Stimulated activated CD4-positive, alpha-beta T cell treated with anti-CD3 and anti-CD28 coated beads, Interleukin-4, amount 100 ng/mL, for 1 hour (primary cell): ENCODE results near the gene SS18L1.
A peak's percentile ranks its signal among the peaks of the same experiment; 100 is the strongest.
"Not testable (repeated sequence)": the region's sequence is repeated elsewhere in the genome, so short reads cannot be mapped to it uniquely, and the experiment has no call there.

Experiments
- DNase-seq: peaks from one replicate; pipeline ENCODE4 v3.0.0-alpha.2; 2020

The SS18L1 gene, protein sequence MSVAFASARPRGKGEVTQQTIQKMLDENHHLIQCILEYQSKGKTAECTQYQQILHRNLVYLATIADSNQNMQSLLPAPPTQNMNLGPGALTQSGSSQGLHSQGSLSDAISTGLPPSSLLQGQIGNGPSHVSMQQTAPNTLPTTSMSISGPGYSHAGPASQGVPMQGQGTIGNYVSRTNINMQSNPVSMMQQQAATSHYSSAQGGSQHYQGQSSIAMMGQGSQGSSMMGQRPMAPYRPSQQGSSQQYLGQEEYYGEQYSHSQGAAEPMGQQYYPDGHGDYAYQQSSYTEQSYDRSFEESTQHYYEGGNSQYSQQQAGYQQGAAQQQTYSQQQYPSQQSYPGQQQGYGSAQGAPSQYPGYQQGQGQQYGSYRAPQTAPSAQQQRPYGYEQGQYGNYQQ

DNA sequence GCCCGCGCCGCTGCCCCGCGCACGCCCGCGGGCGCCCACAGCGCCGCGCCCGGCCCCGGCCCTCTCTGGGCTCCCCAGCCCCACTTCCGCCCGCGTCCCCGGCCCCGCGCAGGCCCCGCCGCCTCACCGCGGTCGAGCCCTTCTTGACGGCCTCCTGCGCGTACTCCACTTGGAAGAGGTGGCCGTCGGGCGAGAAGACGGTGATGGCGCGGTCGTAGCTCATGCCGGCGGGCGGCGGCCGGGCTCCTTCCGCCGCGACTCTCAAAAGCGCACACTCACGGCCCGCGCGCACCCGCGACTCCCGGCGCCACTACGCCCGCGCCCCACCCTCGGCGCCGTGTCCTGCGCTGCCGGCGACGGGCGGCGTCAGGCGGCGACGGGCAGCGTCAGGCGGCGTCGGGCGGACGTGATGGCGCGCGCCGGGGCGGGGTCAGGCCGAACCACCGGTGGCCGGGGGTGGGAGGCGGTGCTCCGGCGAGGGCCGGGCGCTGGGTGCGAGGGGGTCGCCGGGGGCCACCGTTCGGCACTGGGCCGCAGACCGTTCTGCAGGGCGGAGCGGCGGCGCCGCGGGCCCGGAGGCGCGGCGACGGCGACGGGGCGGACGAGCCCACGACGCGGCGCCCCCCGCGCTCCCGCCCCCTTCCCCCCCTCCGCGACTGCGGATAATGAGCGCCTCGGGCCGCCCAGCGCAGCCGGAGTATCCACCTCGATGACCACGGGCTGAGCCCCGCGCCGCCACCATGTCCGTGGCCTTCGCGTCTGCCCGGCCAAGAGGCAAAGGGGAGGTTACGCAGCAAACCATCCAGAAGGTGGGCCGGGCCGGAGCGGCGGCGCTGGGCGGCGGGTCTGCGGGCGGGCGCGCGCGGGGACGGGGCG lies at the start of gene SS18L1, which contains the start of gene PSMA7:
Gene SS18L1 (plus strand): TSS at position 689 of the 876 bp plus-strand sequence. CDS start 52 bp downstream, at position 741.
Gene PSMA7 (minus strand): TSS at position 314 of the 876 bp plus-strand sequence. CDS start 91 bp downstream, at position 223.
- DNase-seq: peak; percentile 87

DNA sequence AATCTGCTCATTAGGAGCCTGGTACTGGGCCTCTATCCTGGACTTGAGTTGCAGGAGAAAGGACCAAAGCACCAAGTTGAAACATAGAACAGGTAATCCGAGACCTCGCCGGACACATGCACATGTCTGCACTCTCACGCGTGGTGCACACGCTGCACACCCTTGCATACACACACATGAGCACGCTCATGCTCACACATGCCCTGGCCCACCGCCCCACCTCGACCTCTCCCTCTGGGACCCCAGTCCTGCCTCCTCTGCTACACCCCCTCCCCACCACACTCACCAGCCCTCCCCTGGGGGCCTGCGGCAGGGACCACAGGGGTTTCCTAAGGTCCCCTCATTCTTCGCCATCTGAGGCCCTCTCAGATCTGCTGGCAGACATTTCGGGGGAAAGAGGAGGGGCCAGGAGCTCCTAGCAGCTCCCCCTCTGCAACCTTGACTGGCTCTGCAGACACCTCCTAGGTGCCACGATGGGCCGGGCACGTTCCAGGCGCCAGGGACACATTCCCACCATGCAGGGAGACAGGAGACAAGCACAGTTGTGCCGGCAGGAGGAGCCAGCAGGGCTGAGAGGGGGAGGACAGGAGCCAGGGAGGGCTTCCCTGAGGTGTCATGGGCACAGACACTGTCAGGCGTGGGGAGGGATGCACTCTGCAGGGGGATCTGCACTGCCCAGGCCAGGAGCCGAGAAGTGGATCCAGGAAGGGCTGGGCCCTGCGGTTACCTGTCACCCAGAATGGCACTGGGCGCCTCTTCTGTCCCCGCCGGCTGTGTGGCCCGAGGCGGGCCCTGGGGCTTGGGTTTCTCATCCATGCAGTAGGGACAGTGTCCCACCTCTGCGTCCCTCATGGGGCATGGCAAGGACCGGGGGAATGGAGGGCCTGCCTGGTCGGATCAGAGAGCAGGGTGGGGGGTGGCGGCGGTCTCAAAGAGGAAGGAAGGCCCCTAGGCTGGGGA lies 46.9 kb upstream of the SS18L1 start:
- DNase-seq: no peak

DNA sequence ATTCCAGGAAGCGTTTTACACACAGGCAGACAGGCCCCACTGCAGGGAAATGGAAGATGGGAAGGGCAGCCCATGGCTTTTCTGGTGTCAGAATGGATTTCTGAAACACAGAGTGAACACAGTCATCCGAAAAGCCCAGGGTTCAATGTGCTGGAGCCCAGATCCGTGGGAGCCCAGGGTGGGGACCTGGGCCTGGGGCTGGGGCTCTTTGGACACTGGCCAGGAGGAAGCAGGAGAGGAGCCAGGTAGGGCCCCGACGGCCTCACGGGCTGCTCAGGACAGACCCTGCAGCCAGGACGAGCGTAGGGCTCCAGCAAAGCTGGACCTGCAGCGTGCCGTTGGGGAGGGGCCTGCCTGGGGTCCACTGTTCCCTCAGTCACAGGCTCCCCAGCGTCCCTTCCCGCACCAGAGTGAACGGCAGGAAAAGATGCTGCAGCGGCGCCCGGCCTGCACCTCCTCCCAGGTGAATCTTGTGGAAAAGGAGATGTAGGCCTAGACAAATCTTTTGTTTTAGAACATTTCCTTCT lies 45.6 kb upstream of the SS18L1 start:
- DNase-seq: no peak

DNA sequence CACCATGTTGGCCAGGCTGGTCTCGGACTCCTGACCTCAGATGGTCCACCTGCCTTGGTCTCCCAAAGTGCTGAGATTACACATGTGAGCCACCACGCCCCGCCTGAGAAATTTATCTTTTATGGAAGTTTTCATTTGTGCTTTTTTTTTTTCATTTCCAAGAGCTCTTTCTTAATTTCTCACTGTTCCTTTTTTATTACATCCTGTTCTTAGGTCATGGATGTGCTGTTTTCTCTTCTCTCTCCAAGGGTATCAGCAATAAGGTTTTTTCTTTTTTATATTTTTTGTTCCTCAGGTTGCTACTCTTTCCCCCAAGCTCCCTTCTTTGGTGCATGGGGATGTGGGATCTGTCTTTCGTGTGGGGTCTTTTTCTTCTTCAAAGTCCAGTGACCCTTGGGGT lies 42.5 kb upstream of the SS18L1 start:
- no peak for DNase-seq

DNA sequence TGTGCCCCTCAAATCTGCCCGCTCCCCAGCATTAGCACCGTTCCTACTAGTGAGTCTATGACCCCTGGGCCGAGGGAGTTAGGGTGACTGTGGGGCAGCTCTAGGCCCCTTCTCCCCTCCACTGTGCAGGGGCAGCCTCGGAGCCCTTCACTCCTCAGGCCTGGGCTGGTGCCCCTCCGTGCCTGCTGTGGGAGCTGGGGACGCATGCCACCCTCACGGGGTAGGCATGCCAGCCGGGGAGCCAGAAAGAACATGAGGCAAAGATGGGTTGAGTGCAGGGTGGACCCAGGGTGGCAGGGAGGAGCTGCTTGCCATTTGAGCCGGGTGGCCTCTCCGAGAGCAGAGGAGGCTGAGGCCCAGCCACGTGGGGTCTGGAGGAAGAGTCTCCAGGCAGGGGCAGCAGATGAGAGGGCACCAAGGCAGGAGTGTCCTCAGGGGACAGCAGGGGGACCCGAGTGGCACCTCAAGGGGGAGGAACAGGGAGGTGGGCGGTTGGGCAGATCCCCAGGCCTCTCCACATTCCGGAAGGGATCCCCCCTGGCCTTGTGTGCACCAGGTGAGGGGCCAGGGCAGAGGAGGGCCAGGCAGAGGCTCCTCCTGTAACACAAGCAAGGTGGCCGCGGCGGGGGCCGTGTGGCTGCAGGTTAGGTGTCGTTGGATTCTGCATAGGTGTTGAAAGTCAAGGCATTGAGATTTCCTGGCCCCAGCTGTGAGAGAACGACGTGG lies 39.9 kb upstream of the SS18L1 start:
- DNase-seq: no peak

DNA sequence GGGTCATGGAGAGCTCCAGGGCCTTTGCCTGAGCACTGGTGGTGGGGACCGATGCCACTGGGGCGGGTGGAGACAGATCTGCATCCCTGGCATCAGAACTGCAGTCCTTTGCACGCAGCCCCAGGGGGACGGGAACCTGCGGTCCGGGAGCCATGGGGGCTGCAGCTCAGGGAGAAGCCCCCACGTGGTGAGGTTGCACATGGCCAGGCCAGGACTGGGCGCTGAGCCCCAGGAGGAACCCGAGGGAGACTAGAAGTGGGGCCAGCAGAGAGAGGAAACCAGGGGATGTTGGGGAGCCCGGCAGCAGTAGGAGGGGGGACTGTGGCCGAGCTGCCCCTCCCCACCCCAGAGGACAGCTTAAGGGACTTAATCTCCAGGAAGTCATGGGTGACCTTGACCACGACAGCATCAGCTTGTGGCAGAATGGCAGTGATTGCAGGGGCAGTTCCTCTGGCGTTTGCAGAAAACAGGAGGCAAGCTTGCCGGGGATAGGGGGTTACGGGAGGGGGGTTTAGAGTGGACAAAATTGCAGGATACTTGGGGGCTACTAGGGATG lies 39.3 kb upstream of the SS18L1 start:
- no peak for DNase-seq

DNA sequence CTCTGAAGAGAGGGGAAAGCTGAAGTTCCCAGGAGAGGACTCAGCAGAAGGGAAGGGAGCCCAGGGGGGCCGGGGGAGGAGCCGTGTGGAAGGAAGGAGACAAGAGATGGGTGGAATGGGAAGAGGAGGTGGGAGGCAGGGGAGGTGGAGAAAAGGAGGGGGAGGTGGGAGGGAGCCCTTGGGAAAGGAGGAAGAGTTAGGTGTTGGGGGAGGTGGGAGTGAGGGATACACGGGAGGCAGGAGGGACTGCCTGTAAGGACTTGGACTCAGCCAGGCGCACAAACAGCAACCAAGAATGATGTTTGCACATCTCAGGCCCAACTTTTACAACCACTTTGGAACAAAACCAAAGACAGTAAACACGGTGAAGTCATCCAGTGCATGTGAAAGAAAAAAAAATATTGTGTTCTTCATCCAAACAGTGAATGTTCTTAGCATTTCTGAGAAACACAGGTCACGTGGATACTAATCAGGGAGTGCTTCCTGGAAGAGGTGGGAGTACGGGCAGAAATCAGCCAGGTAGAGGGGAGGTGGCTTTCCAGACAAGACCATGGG lies 38.7 kb upstream of the SS18L1 start:
- no peak for DNase-seq

DNA sequence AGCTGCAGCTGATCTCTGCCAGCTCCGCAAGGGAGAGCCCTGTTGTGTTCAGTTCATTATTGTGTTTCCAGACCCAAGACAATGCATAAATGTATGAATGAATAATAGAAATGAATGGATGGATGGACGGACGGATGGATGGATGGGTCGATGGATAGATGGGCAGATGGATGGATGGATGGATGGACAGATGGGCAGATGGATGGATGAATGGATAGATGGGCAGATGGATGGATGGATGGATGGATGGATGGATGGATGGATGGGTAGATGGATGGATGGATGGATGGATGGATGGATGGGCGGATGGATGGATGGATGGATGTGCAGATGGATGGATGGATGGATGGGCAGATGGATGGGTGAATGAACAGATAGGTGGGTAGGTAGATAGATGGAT lies 38.0 kb upstream of the SS18L1 start:
- no peak for DNase-seq

DNA sequence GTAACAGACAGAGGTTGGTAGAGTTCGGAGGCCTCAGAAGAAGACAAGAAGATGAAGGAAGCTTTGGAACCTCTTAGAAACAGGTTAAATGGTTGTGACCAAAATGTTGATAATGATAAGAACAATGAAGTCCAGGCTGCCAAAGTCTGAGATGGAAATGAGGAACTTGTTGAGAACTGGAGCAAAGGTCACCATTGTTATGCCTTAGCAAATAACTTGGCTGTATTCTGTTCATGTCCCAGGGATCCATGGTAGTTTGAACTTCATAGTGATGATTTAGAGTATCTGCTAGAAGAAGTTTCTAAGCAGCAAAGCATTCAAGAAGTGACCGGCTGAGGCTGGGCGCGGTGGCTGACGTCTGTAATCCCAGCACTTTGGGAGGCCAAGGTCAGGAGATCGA lies 32.4 kb upstream of the SS18L1 start:
- no peak for DNase-seq

DNA sequence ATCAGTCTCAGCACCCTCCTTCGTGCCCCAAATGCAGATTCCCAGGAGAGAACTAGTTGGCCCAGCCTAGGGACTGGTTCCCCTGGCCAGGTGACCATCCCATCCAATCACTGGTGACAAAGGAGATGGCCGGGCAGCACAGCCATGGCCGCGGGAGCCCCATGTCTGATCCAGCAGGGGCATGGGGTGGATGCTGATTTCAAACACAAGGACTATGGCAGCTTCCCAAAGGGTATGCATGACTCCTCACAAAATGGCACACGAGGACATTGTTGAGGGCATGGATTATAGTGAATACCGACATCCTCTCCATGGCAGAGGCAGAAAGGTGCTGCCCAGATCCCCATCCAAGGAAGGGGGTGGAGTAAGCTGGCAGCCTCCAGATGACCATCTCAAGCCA lies 31.2 kb upstream of the SS18L1 start:
- no peak for DNase-seq

DNA sequence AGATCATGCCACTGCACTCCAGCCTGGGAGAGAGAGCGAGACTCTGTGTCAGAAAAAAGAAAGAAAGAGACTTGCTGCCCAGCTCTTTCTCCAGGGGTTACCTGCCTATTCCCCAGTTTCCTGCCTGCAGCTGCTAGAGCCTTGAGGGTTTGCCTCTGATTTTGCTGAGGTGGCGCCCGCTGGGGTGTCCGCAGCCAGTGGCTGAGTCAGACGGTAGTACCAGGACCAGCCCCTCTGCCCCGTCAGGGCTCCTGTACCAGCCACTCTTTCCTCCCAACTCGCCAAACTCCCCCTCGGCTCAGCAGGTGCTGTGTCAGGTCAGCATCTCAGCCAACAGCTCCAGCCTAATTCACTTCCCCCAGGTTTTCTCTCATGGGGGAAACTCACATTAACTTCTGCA lies 28.7 kb upstream of the SS18L1 start:
- no peak for DNase-seq

DNA sequence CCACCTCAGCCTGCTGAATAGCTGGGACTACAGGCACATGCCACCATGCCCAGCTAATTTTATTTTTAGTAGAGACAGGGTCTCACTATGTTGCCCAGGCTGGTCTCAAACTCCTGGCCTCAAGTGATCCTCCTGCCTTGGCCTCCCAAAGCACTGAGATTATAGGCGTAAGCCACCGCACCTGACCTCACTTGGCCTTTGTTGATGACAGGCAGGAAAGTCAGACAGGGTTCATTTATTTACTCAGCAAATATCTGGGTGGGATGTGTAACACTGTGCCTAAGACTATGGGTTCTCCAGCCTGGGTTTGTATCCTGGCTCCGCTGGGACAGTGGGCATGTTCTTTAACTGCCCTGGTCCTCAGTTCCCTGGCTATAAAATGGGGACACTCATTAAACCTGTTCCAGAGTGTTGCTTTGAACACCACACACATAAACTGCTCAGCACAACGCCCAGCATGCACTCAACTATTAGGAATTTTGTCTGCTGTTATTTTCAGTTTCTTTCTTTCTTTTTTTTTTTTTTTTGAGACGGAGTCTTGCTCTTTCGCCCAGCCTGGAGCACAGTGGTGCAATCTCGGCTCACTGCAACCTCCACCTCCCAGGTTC lies 27.7 kb upstream of the SS18L1 start:
- DNase-seq: not testable (repeated sequence)

DNA sequence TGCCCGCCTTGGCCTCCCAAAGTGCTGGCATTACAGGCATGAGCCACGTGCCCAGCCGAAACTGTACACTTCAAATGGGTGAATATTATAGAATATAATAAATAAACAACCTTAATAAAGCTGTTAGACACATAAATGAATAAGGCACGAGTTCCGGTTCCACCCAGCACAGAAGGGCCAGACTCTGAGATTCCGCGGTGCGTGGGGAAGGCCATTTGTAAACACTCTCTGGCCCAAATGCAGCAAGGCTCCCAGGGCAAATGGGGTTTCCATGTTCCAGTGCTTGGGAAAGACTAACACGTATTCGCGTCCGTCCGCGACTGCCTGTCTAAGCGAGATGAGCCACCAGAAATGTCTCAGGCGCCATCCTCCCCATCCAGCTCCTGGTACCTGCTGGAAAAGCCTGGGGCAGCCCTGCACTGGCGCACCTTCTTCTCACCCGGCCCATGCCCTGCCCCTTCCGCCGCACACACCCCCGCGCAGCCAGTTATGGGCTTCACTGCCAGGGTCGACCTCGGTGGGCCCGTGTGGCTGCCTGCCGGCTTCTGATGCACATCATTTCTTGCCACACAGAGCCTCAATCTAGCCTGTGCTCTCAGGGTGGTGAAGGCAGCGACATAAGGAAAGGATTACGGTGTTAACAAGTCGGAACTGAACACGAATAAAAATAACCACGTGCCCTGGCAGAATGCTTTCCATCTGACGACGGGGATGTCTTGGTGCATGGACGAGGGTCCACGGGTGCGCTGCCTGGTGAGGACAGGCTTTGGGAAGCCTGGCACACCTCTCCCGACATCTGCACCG lies 26.8 kb upstream of the SS18L1 start:
- no peak for DNase-seq

DNA sequence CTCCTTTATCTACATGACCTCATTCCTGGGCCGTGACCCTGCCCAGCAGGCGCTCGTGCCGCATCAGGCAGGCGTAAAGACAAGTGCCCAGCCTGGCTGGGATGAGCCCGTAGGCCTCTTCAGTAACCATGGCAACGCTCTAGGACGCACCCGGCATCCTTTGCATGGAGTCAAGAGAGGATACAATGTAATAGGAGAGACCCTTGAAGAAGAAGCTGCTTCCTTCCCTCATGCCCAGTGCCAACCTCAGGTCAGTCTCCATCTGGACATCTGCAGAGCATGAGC lies 26.3 kb upstream of the SS18L1 start:
- DNase-seq: no peak

DNA sequence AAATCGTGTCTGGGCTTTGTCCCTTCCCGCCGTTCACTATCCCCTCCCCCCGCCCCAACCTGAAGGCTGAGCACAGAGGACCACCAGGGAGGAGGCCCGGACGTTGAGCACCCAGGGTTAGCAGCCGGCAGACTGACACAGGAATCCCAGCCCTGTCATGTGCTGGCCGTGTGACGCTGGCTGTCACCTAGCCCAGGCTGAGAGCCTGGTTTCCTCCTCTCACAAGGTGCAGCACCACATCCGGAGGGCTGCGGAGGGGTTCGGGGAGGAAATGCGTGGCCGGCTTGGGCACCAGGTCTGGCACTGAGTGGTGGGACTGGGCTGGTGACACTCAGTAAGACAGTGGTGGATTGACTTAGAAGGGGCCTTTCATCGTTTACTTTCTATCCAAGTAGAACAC lies 25.9 kb upstream of the SS18L1 start:
- DNase-seq: peak; percentile 30

DNA sequence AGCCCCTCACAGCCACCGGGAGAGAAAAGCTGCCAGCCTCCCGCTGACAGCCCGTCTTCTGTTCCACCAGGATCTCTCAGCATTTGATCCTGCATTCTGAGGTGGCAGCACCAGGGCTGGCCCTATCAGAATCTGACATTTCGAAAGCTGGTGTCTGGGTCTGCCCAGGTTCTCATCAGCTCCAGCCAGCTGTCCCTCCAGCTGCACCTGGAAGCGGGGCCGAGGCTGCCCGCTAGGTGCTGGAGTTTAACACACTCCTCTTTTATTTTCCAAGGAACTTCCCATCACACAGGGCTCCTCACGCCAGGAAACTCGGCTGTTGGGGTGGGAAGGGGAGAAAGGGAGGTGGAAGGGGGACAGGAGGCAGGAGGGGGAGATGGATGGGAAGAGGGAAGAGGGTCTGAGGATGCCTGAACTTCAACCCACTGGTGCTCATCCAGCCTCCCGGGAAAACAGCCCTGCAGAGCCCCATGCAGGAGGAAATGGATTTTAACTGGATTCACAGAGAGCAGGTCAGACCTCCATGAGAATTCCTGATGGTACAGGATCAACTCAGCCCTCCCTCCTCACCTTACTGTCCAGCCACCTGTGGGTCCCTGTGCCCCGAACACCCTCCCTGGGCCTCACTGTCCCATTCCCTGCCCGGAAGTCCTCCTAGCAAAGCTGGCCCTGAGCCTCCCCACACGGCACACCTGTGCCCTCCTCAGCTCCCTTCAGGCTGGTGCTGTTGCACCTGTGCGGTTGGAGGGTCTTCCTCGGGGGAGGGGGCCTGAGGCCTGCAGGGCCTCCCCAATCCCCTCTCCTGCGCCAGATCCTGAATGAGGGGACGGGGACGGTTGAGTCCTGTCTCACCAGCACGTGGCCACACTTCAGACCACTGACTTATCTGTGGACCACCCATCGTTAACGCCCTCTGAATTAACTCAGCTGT lies 25.2 kb upstream of the SS18L1 start:
- no peak for DNase-seq

DNA sequence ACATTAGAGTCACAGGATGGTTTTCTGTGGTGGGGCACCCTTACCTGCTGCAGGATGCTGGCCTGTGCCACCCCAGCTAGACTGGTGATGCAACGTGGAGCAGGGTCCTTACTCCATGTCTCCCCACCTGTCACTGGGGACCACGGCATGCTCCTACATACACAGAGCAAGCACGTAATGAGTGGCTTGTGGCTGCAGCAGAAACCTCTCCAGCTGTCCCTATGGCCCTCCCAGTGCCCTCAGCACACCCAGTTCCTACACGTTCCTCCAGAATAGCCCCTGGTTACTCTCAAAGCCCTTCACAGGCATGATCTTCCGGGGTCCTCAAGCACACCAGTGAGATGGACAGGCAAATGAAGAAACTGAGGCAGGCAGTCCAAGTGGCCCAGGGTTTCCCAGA lies 24.5 kb upstream of the SS18L1 start:
- DNase-seq: no peak

DNA sequence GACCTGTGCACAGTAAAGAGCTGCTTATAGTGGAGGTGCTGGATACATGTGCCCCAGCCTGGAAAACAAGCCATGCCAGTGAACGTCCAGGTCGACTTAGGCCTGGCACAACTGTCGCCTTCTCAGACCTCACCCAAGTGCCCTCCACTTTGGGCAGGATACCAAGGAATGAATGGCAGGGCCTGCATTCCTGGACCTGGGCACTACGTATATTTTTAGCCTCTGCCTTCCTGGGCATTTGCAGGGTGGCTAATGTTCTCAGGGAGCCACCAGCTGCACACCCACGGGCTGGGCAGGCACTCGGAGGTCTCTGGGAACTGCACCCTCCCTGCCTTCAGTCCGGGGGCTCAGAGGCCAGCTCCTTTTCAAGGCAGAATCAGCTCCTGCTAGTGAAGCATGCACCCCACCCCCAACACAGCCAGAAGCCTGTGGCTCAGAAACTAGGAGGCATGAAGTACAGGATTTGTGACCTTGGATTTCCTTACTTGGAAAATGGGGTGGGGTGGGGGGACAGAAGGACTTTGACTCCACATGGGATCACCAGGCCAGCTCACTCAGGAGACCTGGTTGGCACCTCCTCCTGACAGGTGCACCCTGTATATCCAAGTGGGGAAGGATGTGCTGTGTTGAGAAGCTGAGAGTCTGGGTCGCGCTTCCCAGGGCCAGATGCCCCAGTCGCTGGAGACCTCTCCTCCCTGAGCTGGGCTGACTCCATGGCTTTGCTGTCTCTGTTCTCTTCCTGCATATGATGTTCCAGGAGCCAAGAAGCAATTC lies 23.8 kb upstream of the SS18L1 start:
- no peak for DNase-seq
